Limb (tissue), 2 donors: ENCODE results near the gene NFKB2.

Experiments used
- DNase-seq, 2 donors: peaks; one replicate each; pipeline ENCODE4 v3.0.0-alpha.2; 2016; ENCODE audit errors: extremely low spot score in 2 of 2

Gene NFKB2

GRCh38 chr10:102394801-102395399 lies 605 bp upstream of the NFKB2 start:
- DNase-seq = no peak

- DNase-seq = no peak
Observed at GRCh38 chr10:102396317-102396650, 779 bp downstream of the NFKB2 start.

DNA sequence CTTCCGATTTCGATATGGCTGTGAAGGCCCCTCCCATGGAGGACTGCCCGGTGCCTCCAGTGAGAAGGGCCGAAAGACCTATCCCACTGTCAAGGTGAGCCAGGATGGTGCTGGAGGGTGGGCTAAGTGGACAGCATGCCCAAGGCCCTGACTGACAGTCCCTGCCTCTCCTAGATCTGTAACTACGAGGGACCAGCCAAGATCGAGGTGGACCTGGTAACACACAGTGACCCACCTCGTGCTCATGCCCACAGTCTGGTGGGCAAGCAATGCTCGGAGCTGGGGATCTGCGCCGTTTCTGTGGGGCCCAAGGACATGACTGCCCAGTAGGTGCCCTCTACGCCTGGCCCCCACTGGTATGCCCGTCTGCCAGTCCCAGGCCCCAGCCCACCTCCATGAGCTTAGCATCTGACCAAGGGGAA lies 1.2 kb downstream of the NFKB2 start:
- DNase-seq = no peak

DNA sequence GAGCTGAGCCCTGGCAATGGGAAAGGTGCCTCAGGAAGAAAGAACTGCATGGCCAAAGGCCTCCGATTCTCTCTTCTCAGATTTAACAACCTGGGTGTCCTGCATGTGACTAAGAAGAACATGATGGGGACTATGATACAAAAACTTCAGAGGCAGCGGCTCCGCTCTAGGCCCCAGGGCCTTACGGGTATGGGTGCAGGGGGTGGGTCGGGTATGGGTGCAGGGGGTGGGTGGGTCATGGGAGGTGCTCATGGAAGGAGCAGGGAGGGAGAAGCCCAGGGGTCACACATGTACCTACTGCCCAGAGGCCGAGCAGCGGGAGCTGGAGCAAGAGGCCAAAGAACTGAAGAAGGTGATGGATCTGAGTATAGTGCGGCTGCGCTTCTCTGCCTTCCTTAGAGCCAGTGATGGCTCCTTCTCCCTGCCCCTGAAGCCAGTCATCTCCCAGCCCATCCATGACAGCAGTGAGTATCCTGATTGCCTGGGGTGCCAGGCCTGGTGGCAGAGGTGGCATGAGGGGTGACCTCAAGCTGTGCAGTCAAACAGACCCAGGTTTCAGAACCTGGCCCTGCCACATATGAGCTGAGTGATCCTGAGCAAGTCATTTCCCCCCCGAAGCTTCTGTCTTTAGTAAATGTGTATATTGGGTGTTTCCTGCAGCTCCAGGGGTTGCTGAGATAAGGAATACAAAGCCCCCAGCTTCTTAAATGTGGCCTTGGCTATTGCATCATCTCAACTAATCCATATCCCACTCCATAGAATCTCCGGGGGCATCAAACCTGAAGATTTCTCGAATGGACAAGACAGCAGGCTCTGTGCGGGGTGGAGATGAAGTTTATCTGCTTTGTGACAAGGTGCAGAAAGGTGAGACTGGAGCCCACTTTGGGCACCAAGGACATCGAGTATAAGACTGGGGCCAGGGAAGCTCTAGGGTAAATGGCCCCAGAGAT lies 2.0 kb downstream of the NFKB2 start:
- no peak for DNase-seq

GRCh38 chr10:102398172-102399020 lies 2.9 kb downstream of the NFKB2 start:
- no peak for DNase-seq

DNA sequence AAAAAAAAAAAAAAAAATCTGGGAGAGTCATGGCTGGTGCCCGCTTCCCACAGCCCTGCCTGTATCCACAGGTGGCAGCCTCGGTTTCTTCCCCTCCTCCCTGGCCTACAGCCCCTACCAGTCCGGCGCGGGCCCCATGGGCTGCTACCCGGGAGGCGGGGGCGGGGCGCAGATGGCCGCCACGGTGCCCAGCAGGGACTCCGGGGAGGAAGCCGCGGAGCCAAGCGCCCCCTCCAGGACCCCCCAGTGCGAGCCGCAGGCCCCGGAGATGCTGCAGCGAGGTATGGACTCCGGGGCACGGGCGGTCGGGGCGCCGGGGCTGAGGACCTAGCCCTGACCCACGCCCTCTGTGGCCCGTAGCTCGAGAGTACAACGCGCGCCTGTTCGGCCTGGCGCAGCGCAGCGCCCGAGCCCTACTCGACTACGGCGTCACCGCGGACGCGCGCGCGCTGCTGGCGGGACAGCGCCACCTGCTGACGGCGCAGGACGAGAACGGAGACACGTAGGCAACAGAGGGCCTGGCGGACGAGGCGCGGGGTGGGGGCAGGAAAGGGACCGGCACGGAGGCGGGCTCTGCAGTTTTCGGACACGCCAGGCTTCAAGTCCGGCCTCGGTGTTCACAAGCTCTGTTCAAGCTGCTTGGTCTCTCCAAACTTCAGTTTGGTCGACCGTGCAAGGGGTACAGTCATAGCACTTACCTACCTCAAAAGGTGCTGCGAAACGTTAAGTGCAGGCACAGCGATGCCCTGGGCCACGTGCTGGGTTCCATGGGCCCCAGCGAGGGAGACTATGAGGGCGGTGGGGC lies 3.9 kb downstream of the NFKB2 start:
- peak; percentile 87 to 91 for DNase-seq

- no peak for DNase-seq
Observed at GRCh38 chr10:102400076-102400475, 4.6 kb downstream of the NFKB2 start.

- DNase-seq = no peak
Observed at GRCh38 chr10:102400598-102401341, 5.3 kb downstream of the NFKB2 start.

- no peak for DNase-seq
Observed at GRCh38 chr10:102401342-102401654, 5.8 kb downstream of the NFKB2 start.

DNA sequence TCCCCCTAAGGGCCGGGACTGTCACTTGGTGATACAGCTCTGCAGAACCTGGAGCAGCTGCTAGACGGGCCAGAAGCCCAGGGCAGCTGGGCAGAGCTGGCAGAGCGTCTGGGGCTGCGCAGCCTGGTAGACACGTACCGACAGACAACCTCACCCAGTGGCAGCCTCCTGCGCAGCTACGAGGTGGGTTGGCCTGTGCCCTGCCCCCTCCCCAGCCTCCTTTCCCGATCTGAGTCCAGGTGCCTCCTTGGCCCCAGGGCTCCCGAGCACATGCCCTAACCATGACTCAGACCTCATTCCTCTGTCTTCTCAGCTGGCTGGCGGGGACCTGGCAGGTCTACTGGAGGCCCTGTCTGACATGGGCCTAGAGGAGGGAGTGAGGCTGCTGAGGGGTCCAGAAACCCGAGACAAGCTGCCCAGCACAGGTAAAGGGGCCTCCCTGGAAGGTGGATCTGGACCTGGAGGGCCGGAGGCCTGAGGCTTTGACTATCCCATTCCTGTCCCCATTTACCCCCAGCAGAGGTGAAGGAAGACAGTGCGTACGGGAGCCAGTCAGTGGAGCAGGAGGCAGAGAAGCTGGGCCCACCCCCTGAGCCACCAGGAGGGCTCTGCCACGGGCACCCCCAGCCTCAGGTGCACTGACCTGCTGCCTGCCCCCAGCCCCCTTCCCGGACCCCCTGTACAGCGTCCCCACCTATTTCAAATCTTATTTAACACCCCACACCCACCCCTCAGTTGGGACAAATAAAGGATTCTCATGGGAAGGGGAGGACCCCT lies 6.4 kb downstream of the NFKB2 start:
- DNase-seq = peak in 1 of 2 donors; percentile 33

GRCh38 chr10:102402512-102402896 lies 7.0 kb downstream of the NFKB2 start:
- DNase-seq = no peak

DNA sequence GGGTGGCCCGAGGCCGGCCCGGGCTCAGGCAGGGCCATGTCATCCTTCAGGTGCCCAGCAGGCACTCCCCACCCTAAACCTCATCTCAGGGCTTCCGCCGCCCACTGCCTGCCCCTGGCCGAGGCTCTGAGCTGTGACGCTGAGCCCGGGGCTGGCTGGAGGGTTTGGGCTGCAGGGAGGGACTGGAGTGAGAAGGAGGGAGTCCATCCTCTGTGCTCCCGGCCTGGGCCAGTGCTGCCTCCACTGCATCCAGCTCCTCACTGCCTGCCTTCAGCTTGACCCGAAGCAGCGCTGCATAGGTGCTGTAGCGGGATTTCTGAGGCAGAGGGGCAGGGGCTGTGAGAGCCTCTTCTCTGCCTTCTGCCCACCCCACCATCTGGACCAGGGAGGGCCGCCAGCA lies 7.6 kb downstream of the NFKB2 start:
- peak in 1 of 2 donors; percentile 35 for DNase-seq

DNA sequence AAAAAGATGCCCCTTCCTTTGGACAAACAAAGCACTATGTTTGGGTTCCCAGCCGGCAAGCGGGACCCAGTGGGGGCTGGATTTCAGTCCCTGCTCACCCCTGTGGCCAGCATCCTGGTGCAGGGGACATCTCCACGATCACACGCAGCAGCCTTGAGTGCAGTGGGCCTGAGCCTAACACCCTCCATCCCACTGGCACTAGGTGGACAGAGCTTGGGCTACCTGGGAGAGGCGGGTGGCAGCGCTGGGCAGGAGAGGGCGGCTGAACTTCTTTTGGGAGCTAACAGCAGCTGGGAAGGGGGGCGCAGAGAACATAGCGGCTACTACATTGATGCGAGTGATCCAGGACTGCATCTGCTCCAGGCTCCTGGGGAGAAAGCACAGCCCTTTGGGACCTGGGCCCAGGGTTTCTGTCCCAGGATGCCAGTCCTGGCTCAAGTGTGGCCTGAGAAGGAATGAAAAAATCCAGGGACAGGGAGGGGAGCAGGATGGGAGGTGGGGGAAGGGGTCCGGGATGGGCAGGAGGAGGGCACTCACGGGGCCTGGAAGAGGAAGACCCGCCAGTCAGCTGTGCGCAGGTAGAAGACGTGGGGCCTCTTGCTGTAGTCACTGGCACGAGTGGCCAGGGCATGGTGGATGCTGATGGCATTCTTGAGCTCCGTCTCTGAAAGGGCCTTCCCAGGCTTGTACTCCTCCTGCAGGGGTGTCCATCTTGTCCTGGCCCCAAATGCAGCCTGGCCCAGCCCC lies 9.0 kb downstream of the NFKB2 start:
- no peak for DNase-seq

DNA sequence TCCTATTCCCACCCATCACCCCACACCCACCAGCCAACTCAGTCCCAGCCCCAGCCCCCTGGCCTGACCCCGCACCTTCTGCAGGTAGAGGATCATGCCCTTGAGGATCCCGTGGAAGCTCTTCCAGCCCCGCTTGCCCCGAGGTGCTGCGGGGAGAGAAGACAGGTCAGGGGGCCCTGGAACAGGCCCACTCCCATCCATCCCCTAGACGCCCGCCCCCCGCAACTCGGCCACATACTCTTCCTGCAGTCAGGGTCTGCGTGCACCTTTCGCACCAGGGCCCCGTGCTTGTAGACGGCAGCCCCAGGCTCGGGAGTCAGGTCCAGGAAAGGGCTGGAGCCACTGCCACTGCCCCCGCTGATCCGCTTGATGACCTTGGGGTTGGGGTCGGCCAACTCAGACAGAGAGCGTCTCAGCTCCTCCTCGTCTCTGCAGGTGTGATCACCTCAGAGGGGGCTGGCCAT lies 9.6 kb downstream of the NFKB2 start:
- no peak for DNase-seq

GRCh38 chr10:102405632-102406031 lies 10.1 kb downstream of the NFKB2 start:
- no peak for DNase-seq

DNA sequence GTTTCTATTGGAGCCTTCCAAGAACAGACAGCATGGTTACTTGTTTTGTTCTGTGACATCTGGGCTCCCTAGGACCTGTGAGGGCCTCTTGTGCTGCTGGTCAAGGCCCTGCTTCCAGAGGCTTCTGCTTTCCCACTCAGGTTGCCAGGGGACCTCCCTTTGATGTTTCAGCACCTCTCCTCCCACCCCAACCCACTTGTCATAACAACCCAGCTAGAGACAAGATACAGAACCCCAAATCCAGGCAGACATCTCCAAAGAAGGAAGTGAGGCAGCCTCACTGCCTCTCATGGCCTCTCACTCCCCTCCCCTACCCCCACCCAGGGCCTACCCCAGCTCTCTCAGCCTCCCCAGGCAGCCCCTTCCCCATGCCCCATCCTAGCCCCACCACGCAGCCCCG lies 11.3 kb downstream of the NFKB2 start:
- DNase-seq = no peak

DNA sequence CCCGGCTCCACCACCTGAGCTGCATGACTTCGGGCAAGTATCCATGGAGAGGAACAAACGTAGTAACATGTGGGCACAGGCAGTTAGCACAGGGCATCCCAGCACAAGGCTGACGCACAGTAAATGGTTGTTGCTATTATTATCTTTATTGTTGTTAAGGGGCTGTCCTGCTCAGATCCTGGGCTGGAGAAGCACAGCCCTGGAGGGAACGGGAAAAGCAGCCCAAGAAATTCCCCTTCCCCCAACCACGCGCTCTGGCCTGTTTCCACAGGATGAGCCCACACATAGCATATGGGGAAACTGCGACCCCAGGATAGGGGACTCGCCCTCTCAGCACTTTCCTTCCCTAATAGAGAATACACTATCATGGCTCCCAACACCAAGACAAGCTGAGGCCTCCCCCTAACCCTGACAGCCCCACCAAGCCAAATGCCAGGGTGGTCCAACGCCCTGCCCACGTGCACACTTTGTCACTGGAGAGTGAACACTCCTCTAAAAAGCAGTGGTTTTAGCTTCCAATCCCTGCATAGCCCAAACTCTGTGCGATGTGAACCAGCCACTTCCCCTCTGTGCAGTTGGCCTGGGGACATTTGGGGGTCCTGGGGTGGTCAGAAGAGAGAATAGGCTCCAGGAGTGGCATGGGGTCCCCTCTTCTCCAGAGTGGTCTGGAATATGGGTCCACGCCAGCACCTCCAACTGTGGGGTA lies 12.1 kb downstream of the NFKB2 start:
- no peak for DNase-seq

- DNase-seq = peak in 1 of 2 donors; percentile 28
Observed at GRCh38 chr10:102408131-102408727, 12.7 kb downstream of the NFKB2 start.
